ENCODE data around the gene MRPL1. TPM values are rescaled to one million over a fixed set of nuclear protein-coding genes. Genes with fewer than 3 reads are reported as not detected.
"Not testable (repeated sequence)": the region's sequence is repeated elsewhere in the genome, so short reads cannot be mapped to it uniquely, and the experiment has no call there.

Gene MRPL1
- total RNA-seq, 1 donor from 2014 or later, result 23.3 TPM

DNA sequence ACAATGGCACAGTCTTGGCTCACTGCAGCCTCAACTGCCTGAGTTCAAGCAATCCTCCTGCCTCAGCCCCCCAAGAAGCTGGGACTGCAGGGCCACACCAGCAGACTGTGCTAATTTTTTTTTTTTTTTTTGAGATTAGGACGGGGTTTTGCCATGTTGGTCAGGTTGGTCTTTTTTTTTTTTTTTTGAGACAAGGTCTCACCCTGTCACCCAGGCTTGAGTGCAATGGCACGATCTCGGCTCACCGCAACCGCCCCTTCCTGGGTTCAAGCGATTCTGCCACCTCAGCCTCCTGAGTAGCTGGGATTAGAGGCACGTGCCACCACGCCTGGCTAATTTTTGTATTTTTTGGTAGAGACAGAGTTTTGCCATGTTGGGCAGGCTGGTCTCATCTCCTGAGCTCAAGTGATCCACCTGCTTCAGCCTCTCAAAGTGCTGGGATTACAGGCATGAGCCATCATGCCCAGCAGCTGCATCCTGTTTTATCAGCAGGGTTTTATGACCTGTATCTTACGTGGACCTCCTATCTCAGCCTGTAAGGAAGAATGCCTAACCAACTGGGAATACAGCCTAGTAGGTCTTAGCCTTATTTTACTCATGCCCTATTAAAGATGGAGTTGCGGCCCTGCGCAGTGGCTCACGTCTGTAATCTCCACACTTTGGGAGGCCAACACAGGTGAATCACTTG lies 13.2 kb upstream of the MRPL1 start:
- DNase-seq (ENCODE audit: low spot score), result no peak

GRCh38 chr4:77852892-77853495 lies 9.6 kb upstream of the MRPL1 start:
- DNase-seq (ENCODE audit: low spot score), result no peak

- DNase-seq (ENCODE audit: low spot score), result no peak
Measured at GRCh38 chr4:77854431-77855111, 8.1 kb upstream of the MRPL1 start.

DNA sequence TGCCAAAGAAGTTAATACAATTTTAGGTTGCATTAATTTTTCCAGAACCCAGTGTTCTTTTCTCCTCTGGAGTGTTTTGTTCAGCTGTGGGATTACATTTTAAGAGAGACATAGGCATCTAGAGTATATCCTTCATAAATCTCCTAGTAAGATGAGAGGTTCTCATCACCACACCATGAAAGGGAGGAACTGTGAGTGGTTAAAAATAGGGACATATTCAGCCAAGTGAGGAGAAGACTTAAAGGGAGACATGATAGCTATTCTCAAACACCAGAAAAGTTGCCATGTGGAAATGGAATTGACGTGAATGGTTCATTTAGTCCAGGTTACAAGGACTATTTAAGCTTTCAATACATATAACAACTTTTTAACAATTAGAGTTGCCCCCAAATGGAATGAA lies 6.5 kb upstream of the MRPL1 start:
- DNase-seq (ENCODE audit: low spot score), result no peak

GRCh38 chr4:77859256-77859655 lies 3.4 kb upstream of the MRPL1 start:
- DNase-seq (ENCODE audit: low spot score), result no peak

GRCh38 chr4:77861495-77861894 lies 1.1 kb upstream of the MRPL1 start:
- DNase-seq (ENCODE audit: low spot score), result no peak

- not testable (repeated sequence) for DNase-seq (ENCODE audit: low spot score)
Measured at GRCh38 chr4:77863341-77863740, 711 bp downstream of the MRPL1 start.

- no peak for DNase-seq (ENCODE audit: low spot score)
Measured at GRCh38 chr4:77865259-77865658, 2.6 kb downstream of the MRPL1 start.

DNA sequence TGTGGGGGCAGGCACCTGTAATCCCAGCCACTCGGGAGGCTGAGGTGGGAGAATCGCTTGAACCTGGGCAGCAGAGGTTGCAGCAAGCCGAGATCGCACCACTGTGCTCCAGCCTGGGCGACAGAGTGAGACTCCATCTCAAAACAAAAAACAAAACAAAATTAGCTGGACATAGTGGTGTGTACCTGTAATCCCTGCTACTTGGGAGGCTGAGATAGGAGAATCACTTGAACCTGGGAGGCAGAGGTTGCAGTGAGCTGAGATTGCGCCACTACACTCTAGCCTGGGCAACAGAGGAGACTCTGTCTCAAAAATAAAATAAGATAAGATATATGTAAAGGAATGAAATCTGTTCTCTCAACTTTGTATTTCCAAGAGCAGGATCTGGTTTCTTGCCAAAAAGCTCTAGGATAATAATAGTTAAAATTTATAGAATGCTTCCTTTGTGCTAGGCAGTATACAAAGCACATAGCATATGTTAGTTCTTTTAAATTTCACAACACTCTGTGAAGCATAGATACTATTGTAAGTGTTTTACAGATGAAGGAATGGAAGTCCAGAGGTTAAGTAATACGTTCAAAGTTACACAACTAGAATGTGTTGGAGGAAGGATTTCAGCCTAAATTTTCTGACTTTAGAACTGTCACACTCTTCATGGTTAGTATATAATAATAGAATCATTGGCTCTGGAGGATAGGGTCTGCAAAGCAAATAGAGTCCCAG lies 10.3 kb downstream of the MRPL1 start:
- DNase-seq (ENCODE audit: low spot score), result no peak

DNA sequence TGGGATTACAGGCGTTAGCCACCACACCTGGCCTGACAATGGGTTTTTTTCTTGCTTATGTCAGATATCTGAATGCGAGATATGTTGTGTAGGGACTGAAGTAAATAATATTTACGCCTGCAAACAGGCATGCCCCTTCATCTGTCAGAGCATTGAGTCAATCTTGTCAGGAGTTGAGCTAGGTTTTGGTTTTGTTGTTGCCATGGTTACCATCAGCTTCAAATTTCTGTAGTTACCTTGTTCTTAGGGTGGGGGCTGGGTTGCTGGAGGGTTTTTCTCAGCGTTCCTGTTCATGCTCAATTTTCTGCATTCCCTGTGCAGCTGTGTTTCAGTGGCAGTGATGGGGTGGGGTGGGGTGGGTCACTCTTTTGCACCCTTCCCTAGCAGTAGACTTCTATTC lies 14.5 kb downstream of the MRPL1 start:
- no peak for DNase-seq (ENCODE audit: low spot score)

GRCh38 chr4:77877771-77878565 lies 15.3 kb downstream of the MRPL1 start:
- DNase-seq (ENCODE audit: low spot score), result no peak

DNA sequence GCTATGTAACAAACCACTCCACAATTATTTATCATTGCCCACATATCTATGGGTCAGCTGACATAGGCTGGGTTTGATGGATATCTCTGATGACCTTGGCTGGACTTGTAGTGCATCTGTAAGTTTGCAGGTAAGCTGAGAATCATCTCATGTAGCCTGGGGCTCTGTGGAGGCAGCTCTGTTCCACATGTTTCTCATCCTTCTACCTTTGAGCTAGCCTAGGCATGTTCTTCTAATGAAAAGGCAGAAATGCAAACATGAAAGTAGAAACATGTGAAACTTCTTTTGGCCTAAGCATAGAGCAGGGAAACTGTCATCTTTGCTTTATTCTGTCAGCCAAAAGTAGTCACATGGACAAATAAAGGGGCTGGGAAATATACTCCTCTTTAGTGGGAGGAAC lies 18.2 kb downstream of the MRPL1 start:
- no peak for DNase-seq (ENCODE audit: low spot score)

- no peak for DNase-seq (ENCODE audit: low spot score)
Measured at GRCh38 chr4:77881460-77882295, 19.0 kb downstream of the MRPL1 start.

DNA sequence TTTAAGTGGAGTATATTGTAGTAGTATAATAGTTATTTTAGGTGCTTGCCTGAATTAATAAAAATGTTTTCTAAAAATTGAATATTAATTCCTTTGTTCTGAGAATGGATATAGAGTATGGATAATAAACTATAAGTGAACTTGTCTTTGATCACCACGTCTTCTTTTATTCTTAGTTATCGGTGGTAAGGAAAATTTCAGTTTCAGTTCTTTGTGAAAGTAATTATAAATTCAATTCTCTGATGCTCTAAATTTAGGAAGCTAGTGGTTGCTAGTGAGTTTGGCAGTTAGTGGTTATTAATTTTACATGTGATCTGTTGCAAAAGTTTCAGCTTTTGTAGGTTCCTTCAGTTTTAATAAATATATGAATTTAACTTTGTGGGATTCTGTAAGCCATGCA lies 30.8 kb downstream of the MRPL1 start:
- DNase-seq (ENCODE audit: low spot score), result no peak

DNA sequence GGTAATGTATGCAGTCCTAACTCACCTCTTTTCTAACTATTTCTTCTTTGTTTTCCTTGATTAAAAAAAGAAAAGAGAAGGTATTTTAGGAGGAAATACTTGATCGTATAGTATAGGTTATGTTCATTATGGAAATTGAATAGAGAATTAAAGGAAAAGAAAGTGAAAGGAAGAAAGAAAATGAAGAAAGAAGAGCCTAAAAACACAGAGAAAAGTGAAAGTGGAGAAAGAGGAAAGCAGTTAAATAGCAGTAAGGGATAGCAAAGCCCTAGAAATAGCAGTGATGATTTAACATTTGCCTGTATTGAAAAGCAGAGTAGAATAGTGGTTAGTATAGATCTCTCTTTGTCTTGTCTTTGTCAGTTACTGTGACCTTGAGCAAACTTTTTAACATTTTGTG lies 37.0 kb downstream of the MRPL1 start:
- no peak for DNase-seq (ENCODE audit: low spot score)

GRCh38 chr4:77903186-77903585 lies 40.6 kb downstream of the MRPL1 start:
- DNase-seq (ENCODE audit: low spot score), result no peak

- DNase-seq (ENCODE audit: low spot score), result no peak
Measured at GRCh38 chr4:77905651-77906263, 43.1 kb downstream of the MRPL1 start.

GRCh38 chr4:77910676-77911075 lies 48.0 kb downstream of the MRPL1 start:
- DNase-seq (ENCODE audit: low spot score), result no peak

DNA sequence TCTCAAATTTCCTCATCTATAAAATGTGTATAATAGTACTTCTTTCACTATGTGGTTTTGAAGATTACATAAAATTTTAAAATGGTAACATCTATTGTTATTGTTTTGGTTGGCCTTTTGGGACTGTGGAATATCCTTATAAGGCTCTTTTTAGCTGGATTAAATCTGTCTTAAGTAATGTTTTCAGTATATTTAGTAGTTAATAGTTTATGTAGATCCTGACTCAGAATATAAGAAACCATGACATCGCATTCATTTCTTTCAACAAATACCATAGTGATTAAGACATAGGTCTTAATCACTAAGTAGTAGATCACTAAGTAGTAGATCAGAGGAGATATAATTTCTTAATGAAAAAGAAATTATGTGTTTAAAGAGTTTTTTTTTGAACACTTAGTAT lies 48.5 kb downstream of the MRPL1 start:
- no peak for DNase-seq (ENCODE audit: low spot score)
